ENCODE data around the gene RBM20. TPM values are rescaled to one million over a fixed set of nuclear protein-coding genes. Genes with fewer than 3 reads are reported as not detected.
"Not testable (repeated sequence)": the region's sequence is repeated elsewhere in the genome, so short reads cannot be mapped to it uniquely, and the experiment has no call there.

RBM20 gene
- total RNA-seq, 4 donors from 2014 or later, result 0.88 to 3.8 (median 1.9) TPM

DNA sequence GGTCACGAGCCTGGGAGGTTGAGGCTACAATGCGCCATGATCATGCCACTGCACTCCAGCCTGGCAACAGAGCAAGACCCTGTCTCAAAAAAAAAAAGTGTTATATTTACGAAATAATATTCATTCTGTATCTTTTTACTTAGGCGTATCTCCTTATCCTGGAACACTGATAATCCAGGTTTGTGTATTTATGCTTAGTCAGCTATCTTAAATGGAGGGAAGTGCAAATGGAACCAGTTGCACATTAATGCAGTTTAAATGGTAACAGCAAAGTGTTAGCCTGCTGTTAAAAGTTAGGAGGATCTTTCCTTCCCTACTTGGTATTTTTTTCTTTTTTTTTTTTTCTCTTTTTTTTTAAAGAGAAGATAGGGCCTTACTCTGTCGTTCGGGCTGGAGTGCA lies 36.0 kb upstream of the RBM20 start:
- intact Hi-C loops (cut with DNase I; ENCODE audit: low total_unique reads), result no loop called here
- no peaks in the 10 kb centered on the region for H3K27me3 ChIP-seq
- H3K27ac ChIP-seq, result no peak overlapping the region
- H3K4me3 ChIP-seq, result no peak overlapping the region
- no peaks in the 10 kb centered on the region for H3K36me3 ChIP-seq
- TF ChIP-seq POLR2A (IDR thresholded peaks at IDR 0.05), result no peak
- TF ChIP-seq, protein P1, sequence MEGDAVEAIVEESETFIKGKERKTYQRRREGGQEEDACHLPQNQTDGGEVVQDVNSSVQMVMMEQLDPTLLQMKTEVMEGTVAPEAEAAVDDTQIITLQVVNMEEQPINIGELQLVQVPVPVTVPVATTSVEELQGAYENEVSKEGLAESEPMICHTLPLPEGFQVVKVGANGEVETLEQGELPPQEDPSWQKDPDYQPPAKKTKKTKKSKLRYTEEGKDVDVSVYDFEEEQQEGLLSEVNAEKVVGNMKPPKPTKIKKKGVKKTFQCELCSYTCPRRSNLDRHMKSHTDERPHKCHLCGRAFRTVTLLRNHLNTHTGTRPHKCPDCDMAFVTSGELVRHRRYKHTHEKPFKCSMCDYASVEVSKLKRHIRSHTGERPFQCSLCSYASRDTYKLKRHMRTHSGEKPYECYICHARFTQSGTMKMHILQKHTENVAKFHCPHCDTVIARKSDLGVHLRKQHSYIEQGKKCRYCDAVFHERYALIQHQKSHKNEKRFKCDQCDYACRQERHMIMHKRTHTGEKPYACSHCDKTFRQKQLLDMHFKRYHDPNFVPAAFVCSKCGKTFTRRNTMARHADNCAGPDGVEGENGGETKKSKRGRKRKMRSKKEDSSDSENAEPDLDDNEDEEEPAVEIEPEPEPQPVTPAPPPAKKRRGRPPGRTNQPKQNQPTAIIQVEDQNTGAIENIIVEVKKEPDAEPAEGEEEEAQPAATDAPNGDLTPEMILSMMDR (IDR thresholded peaks at IDR 0.05), result no peak
- H3K9me3 ChIP-seq, result no peaks in the 10 kb centered on the region
- DNase-seq, result no peak
- no peaks in the 10 kb centered on the region for H3K4me1 ChIP-seq

DNA sequence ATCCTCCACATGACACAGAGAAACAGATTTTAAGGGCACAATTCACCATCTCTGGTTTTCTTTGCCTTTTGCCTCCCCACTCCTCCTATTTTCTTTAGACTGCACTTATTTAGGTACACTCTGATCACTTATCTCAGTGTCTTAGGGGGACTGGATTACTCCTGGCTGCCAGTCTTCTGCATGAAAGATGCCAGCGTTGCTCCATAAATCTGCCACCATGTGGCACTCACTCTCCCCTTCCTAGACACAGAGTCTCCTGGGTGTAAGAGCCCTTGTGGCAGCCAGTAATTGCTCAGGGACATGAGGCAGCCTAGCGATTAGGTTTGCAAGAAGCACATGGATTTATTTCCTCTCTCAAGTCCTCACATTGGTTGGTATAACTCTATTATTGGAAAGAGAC lies 34.5 kb upstream of the RBM20 start:
- Histone ChIP-seq H3K9me3 (no peaks in the 10 kb centered on the region), H3K36me3 (no peaks in the 10 kb centered on the region), H3K27me3 (no peaks in the 10 kb centered on the region), H3K27ac (no peak overlapping the region), H3K4me3 (no peak overlapping the region), H3K4me1 (no peaks in the 10 kb centered on the region)
- intact Hi-C loops (cut with DNase I; ENCODE audit: low total_unique reads), result no loop called here
- TF ChIP-seq POLR2A (IDR thresholded peaks at IDR 0.05), result no peak
- TF ChIP-seq, protein P1 (IDR thresholded peaks at IDR 0.05), result no peak
- no peak for DNase-seq

DNA sequence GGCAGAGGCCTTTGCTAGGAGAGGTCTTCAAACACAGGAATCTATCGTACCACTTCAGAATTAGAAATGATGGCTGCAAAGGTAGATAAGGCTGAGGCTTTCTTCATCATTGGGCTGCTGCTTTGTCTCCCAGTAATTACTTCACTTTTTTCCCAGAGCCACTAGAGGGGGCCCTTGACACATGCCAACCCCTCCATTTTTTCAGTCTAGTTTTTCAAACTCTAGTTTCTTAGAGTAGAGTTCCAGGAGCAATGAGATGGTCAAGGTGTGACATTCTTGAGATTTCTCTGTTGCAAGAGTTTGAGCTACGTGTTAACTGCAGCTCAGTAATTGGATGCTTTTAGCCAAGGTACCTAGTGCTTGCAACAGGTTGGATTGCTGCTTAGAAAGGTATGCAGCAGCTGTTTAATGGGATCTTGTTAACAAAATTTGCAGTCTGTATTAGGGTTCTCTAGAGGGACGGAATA lies 33.8 kb upstream of the RBM20 start:
- H3K4me3 ChIP-seq, result no peak overlapping the region
- intact Hi-C loops (cut with DNase I; ENCODE audit: low total_unique reads), result no loop called here
- no peaks in the 10 kb centered on the region for H3K36me3 ChIP-seq
- H3K9me3 ChIP-seq, result no peaks in the 10 kb centered on the region
- no peak for TF ChIP-seq POLR2A (IDR thresholded peaks at IDR 0.05)
- TF ChIP-seq, protein P1 (IDR thresholded peaks at IDR 0.05), result peak; percentile 49 to 71 (median 56)
- no peaks in the 10 kb centered on the region for H3K27me3 ChIP-seq
- DNase-seq, result peak in 1 of 2 donors; percentile 29
- H3K27ac ChIP-seq, result no peak overlapping the region
- no peaks in the 10 kb centered on the region for H3K4me1 ChIP-seq

DNA sequence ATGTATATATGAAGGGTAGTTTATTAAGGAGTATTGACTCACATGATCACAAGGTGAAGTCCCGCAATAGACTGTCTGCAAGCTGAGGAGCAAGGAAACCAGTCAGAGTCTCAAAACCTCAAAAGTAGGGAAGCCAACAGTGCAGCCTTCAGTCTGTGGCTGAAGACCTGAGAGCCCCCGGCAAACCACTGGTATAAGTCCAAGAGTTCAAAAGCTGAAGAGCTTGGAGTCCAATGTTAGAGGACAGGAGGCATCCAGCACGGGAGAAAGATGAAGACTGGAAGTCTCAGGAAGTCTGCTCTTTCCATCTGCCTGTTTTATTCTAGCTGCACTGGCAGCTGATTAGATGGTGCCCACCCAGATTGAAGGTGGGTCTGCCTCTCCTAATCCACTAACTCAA lies 33.4 kb upstream of the RBM20 start:
- H3K27ac ChIP-seq; intact Hi-C loops (cut with DNase I; ENCODE audit: low total_unique reads); H3K27me3 ChIP-seq; H3K4me1 ChIP-seq; H3K9me3 ChIP-seq; DNase-seq; H3K4me3 ChIP-seq; H3K36me3 ChIP-seq: not testable (repeated sequence)

DNA sequence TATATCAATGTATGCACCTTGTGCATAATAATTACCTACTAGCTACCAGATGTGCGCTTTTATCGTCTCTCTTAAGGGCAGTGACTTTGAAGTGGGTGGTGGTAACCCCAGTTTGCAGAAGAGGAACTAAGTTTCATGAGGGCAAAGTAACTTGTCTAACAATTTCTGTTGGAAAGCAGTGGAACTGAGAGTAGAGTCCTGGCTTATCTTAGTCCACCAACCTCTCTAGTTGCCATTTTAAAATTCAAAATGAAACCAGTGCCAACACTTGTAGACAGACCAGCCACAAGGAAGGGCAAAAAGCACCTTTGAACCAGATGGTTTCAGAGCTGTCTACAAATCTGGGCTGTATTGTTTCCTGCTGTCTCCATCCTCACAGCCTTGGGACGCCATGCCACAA lies 32.0 kb upstream of the RBM20 start:
- intact Hi-C loops (cut with DNase I; ENCODE audit: low total_unique reads), result no loop called here

More for the DNA sequence above, 32.0 kb upstream of the RBM20 start:
- Histone ChIP-seq H3K27me3 (no peaks in the 10 kb centered on the region), H3K36me3 (no peaks in the 10 kb centered on the region), H3K4me3 (no peak overlapping the region), H3K4me1 (no peaks in the 10 kb centered on the region), H3K27ac (no peak overlapping the region), H3K9me3 (no peaks in the 10 kb centered on the region)
- DNase-seq, result no peak
- TF ChIP-seq, protein P1 (IDR thresholded peaks at IDR 0.05), result no peak
- no peak for TF ChIP-seq POLR2A (IDR thresholded peaks at IDR 0.05)

All from uterus (tissue), 4 donors.